BJ (cell line): ENCODE data around the gene ZFHX2. TPM values are rescaled to one million over a fixed set of nuclear protein-coding genes. Genes with fewer than 3 reads are reported as not detected.

Experiments
- CTCF ChIA-PET: fragments of 350-600 bp; formaldehyde crosslinking; extraction: SDS; loops from one replicate; lab custom pipeline; 2021; ENCODE audit warnings: antibody characterized with exemption, inconsistent platforms; lab: Yijun Ruan, JAX
- POLR2A ChIA-PET: fragments of 300-600 bp; sonication (Branson Sonifier 250); formaldehyde crosslinking; extraction: SDS; loops from one replicate; lab custom pipeline; 2021; ENCODE audit warnings: antibody characterized with exemption; lab: Charles Lee
- DNase-seq: peaks from one replicate; pipeline ENCODE4 v3.0.0-alpha.2; 2011; ENCODE audit warnings: low read depth
- H3K27me3 ChIP-seq: 2 replicates; pipeline ENCODE4 v1.6.0; 2011; ENCODE audit warnings: low read length; ENCODE audit not compliant: control insufficient read depth, insufficient read depth
- H3K36me3 ChIP-seq: 2 replicates; pipeline ENCODE4 v1.5.1; 2011; ENCODE audit warnings: low read length; ENCODE audit not compliant: control insufficient read depth, insufficient read depth
- H3K4me3 ChIP-seq: 2 replicates; pipeline ENCODE4 v1.5.1; 2011; ENCODE audit warnings: low read depth, mild to moderate bottlenecking, control low read depth, low read length
- CTCF ChIP-seq: IDR thresholded peaks from 2 replicates; pipeline ENCODE4 v1.5.1; 2011; ENCODE audit warnings: low read depth, mild to moderate bottlenecking, control low read depth, inconsistent platforms, low read length, moderate library complexity; ENCODE audit not compliant: insufficient read depth
- polyA plus RNA-seq: library from polyadenylated mRNA; depleted of rRNA; stranded (reverse); fragments of >200 nt; gene quantifications from 2 replicates; pipeline ENCODE4 v1.2.3, GENCODE V29; 2011

Gene ZFHX2
- polyA plus RNA-seq, 1 experiment = 0.28 TPM

GRCh38 chr14:23518709-23519108 is 32.9 kb downstream of the ZFHX2 start:
- no peak for DNase-seq
- Histone ChIP-seq H3K36me3 (no peaks in the 10 kb centered on the region), H3K27me3 (no peaks in the 10 kb centered on the region), H3K4me3 (no peak overlapping the region)
- TF ChIP-seq CTCF = no peak
- ChIA-PET POLR2A (no interaction called here), CTCF (interaction anchor here (0.6 to 2.0 kb wide), 2 partner anchors 21 to 40 kb away, joined by 3 to 5 read pairs; no protein-coding TSS in a partner anchor)

DNA sequence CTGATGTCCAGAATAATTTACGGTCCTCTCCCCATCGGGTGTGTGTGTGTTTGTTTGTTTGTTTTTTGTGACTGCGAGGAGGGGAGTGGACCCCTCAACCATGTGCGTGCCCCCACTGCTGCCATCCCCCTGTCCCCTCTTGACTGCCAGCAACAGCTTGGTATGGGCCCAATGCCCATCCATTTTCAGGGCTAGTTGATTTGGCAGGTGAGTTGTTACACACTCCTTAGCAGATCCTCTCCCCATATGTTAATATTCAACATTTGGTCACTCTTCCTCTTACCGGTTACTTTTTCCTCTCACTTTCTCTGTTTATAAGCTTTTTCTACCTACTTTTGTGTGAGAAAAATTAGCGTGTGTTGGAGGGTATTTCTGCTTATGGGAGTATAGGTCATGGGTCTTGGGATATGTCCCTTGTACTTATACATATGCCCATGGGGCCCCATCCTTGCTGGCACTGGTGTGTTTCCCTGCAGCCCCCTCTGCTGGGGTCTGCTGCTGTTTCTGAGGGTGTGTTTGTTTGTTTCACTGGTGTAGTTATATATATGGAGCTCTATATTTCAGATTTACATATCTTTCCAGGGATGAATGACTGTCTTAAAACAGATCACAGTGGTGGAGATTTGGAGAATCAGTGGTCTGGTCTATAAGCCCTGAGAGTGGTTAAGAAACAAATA is 33.8 kb downstream of the ZFHX2 start:
- POLR2A ChIA-PET = no interaction called here
- TF ChIP-seq CTCF = no peak
- H3K4me3 ChIP-seq = no peak overlapping the region
- CTCF ChIA-PET = interaction anchor here (0.6 to 2.0 kb wide), 3 partner anchors 21 to 41 kb away, joined by 3 to 5 read pairs (median 5); no protein-coding TSS in a partner anchor
- DNase-seq = no peak
- H3K36me3 ChIP-seq = no peaks in the 10 kb centered on the region
- H3K27me3 ChIP-seq = no peaks in the 10 kb centered on the region

DNA sequence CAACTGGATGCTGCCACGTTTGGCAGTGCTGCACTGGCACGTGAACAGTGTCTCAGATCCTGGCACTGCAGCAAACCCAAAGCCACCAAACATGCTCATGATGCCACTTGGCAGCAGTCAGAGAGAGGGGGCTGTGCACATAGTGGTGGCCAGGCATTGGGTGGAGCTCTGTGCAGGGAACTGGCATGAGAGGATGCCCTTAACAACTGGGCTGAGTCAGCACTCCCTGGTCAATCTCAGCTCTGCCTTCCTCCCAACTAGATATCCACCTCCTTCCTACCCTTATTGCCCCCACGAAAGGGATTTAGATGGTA is 37.0 kb downstream of the ZFHX2 start:
- POLR2A ChIA-PET = no interaction called here
- TF ChIP-seq CTCF = no peak
- no peak for DNase-seq
- CTCF ChIA-PET = no interaction called here
- H3K27me3 ChIP-seq = no peaks in the 10 kb centered on the region
- no peak overlapping the region for H3K4me3 ChIP-seq
- no peaks in the 10 kb centered on the region for H3K36me3 ChIP-seq

- Histone ChIP-seq H3K4me3 (no peak overlapping the region), H3K36me3 (no peaks in the 10 kb centered on the region), H3K27me3 (no peaks in the 10 kb centered on the region)
- POLR2A ChIA-PET = no interaction called here
- DNase-seq = no peak
- CTCF ChIA-PET = no interaction called here
- no peak for TF ChIP-seq CTCF
Observed at GRCh38 chr14:23513818-23514643, 37.5 kb downstream of the ZFHX2 start.

GRCh38 chr14:23513005-23513817 is 38.4 kb downstream of the ZFHX2 start:
- POLR2A ChIA-PET = no interaction called here
- no peaks in the 10 kb centered on the region for H3K27me3 ChIP-seq
- TF ChIP-seq CTCF = no peak
- DNase-seq = no peak
- H3K4me3 ChIP-seq = no peak overlapping the region
- no peaks in the 10 kb centered on the region for H3K36me3 ChIP-seq
- CTCF ChIA-PET = interaction anchor here (0.7 kb wide), 1 partner anchor 440 kb away, joined by 3 read pairs; the partner anchor contains the start of gene DHRS4
